HG03108 (cell line): ENCODE results near the gene GRIN2B.

Experiments used
- ATAC-seq: cut with Tn5 transposase; IDR thresholded peaks from one replicate; pipeline ENCODE4 v1.9.1; 2021; ENCODE audit warnings: moderate library complexity; ENCODE audit not compliant: unreplicated experiment

Gene GRIN2B

GRCh38 chr12:13981296-13981962, at the start of gene GRIN2B:
TSS of gene GRIN2B (minus strand) at chr12:13981602. CDS start at chr12:13866208, 115,394 bp downstream.
- ATAC-seq = no peak

DNA sequence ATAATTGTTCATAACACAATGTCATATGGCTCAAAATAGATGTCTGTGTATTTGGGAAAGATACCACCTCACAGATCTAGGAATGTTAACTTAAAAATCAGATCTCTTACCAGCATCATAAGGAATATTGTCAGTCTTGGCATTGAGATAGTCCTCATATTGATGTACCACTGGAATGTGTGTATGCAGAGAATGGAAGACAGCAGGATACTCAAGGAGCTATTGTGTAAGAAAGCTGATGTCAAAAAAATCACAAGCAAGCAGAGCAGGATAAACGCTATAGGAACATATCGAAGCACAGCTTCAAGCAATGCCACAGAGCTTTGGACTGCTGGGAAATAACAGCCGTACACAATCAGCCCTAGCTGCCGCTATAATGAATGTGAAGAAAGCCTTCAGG, 45.1 kb upstream of the GRIN2B start:
- no peak for ATAC-seq

DNA sequence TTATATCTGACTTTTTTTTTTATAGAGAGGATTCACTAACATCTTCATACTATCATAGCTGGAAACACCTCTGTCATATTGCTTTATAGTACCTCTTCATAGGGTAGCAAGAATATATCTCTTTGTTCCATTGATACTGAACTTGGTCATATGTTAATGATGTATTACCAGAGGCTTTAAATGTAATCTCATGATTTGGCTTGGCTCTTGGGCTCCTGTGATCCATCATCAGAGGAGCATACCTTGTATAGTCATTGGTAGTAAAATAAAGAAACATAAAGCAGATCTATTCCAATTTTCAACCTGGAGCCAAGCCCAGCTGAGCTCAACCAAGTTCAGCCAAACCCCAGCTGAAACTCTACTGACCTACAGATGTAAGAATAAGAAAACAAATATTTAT, 43.2 kb upstream of the GRIN2B start:
- ATAC-seq = no peak

DNA sequence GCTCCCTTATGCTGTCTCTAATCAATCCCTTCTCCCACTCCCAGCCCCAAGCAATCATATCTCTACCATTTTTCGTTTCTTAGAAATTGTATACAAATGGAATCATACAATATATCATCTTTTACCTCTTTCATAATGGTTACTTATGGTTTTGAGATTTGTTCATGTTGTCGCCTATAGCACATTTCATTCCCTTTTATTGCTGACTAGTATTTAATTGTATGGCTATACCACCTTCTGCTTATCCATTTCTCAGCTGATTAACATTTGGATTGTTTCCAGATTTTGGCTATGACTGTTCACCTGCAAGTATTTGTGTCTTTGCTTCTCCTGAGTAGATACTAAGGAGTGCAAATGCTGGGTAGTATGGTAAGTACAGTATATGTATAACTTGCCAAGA, 36.7 kb upstream of the GRIN2B start:
- ATAC-seq = no peak

- no peak for ATAC-seq
Measured at GRCh38 chr12:14010989-14011388, 29.6 kb upstream of the GRIN2B start.

DNA sequence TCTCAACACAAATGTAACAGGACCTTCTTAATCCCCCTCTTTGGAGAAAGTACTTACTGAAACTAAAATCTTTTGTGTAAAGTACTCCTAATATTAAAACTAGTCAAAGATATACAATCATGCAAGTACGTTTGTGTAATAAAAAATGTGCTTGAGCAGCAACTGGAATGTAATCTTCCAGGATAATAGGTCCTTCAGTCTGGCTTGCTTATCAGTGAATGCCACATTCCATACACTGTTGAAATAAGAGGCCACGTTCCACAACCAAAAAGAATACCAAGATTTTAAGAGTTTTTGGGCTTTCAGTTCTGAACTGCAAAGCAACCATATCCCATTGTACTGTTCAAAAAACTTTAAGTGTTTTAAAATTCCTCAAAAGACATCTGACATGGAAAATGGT, 26.2 kb upstream of the GRIN2B start:
- no peak for ATAC-seq

DNA sequence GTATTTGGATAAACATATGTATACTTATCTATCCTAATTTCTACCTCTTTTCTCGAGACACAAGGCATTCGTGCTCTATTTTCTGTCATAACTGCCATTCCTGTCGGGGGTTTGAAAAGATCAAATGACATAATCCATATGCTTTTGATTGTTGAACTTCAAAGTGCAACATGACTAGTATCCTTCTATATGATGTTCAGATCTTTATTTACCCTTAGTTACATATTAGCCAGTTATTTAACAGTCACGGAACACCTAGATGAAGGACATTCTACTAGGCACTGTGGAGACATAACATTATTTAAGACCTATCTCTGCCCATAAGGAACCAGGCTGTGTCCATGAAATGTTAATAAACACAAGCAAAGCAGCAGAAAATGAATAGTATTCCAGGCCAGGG, 11.2 kb upstream of the GRIN2B start:
- ATAC-seq = no peak

GRCh38 chr12:13992106-13992505, 10.7 kb upstream of the GRIN2B start:
- ATAC-seq = no peak

DNA sequence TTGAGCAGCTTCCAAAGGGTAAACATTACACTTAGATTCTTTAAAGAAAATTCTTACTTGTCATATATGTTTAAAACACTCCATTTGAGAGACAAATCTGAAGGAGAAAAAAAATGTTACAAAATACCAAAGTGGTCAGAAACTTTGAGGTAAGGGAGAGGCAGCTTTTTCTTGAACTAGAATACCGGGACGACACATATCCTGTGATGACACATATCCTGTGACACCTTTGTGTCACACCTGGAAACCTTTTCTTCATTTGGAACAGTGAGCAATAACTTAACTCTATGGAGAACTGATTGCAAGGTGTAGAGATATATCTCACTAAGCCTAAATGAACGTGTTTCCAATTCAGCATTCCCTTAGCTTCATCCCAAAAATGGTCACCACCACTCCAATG, 4.6 kb upstream of the GRIN2B start:
- ATAC-seq = no peak

DNA sequence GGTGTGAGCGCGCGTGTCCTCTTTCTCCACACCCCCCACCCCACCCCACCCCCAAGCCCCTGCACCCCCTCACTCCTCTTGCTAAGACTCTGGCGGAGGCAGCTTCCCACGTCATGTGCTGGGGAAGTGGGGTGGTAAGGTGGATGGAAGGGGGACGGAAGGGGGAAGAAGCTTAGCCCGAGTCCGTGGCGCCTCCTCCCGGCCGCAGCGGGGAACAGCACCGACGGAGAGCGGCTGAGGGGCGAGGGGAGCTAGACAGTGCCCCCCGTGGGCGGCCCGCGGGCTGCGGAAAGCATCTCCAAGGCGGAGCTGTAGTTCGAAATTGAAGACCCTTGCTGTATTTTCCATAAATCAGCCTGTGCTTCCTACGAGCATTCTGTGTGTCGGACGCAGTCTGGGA, 588 bp upstream of the GRIN2B start:
- no peak for ATAC-seq

DNA sequence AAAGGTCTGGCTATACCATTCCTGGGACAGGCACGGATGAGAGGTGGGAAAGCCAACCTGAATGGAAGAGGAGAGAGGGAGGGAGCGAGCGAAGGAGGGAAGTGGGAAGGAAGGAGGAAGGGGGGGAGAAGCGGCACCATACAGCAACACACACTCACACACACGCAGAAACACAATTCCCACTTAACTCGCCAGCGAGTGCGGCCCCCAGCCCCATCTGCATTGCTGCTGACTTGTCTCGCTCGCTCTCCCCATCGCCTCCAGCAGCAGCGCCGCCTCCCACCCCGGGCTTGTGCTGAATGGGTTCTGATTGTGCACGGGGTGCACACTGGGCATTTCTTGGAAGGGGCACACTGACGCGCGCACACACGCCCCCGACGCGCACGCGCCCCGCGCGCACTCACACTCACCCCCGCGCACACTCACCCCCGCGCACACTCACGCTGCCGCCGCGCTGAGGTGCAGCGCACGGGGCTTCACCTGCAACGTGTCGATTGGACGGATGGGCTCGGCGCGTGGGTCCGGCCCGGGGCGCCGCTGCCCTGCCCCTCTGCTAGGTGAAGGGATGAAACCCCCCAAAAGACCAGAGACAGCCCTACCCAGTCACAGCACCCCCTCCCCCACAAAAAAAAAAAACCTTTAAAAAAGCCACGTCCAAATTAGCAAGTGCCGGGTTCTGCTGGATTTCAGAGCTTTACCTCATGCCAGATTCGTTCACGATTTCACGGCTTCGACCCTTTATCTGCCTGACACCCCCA, 685 bp downstream of the GRIN2B start:
- ATAC-seq = no peak

GRCh38 chr12:13979772-13980378, 1.5 kb downstream of the GRIN2B start:
- ATAC-seq = no peak

- no peak for ATAC-seq
Measured at GRCh38 chr12:13978876-13979275, 2.5 kb downstream of the GRIN2B start.

DNA sequence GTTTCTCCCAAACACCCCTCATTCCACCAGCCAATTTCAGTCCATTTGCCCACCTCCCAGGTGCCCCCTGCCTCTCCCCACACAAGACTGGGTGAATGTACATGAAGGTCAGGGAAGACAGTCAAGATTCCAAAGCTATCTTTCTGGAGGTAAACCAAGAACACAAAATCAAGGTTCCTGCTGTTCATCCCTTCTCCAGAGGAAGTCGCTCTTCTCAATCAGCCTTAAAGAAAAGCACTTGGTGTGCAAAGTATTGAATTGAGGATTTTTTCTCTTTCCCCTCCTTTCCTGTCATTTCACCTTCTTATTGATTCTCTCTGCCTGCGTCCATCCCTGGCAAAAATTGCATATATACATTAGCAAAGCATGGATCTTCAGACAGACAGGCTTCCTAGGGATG, 4.5 kb downstream of the GRIN2B start:
- ATAC-seq = no peak

- no peak for ATAC-seq
Measured at GRCh38 chr12:13976028-13976584, 5.3 kb downstream of the GRIN2B start.

DNA sequence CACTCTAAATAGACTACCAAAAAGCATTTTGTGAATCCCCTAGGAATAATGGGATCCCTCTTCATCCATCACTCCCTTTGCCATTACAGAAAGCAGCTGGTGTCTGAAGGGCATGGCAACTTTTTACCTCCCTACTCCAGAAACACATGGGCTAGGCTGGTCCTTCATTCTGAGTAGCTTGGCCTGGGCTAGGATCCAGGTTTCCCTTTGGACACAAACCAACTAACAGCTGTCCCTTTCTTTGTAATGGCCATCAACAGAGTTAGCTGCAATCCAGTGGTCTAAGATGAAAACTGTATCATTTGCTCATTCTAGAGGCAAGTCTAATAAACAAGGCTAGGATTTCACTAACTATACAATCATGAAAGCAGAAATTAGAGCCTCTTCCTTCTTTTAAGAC, 7.4 kb downstream of the GRIN2B start:
- ATAC-seq = no peak

DNA sequence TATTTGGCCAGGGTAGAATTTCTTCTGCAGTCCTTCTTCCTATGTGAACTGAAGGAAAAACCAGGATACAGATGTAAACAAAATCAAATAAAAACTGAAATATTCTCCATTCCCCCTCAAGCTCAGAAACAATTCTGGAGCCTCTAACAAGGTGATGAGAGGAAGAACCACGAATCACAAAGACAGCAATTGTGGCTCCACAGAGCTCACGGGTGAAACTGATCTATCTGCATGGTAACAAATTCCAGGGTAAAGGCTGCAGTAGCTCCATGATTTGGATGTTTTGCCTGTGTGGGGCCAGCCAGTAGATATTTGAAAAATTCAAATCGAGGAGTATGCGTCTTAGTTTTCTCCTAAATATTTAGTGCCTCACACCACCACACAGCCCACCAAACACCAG, 10.6 kb downstream of the GRIN2B start:
- ATAC-seq = no peak

GRCh38 chr12:13968281-13968680, 13.1 kb downstream of the GRIN2B start:
- no peak for ATAC-seq

DNA sequence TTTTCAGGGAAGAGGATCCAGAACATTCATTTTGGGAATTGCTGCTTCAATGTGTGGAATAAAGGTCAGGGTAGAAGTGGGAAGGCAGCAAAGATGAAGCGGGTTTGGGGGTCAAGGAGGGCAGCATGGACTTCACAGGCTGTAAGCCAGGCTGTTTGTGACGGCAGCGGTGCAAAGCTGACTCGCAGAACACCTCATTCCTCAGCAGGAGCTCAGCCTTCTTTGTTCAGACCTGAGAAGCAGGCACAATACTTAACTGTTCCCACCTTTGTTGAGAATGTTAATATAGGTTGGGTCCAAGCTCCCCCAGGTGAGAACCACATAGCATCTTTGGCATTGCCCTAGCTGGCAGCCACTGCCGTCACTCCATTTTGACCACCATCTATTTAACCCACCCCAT, 16.7 kb downstream of the GRIN2B start:
- no peak for ATAC-seq

DNA sequence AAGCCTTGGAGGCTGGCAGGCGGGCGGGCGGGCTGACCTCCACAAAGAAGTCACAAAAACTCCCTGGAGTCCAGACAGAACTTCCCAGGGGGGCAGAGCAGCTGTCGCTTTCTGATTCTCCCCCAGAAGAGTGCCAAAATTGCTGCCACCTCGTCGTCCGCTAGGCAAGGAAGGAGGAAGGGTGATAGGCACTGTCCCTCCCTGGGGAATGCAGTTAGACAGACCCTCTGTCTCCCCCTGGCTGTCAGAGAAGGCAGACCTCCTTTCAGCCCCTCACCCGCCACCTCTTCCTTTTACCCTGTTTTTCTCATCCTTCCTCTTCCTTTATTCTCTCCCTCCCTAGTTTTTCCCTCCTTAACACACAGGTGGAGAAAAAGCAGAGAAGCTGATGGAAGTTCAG, 18.7 kb downstream of the GRIN2B start:
- no peak for ATAC-seq

GRCh38 chr12:13961971-13962370, 19.4 kb downstream of the GRIN2B start:
- ATAC-seq = no peak

- no peak for ATAC-seq
Measured at GRCh38 chr12:13959131-13959723, 22.2 kb downstream of the GRIN2B start.
